Uterus (tissue), 2 donors: ENCODE results near the gene CARD11.

ENCODE experiments used
- CTCF ChIP-seq, 4 experiments: fragments of 200-600 bp in 2 of 4; fragments of 450-650 bp in 2 of 4; sonication (generic) in 2 of 4; IDR thresholded peaks; one replicate each; pipeline ENCODE4 v1.5.1; 2016 to 2019; ENCODE audit warnings: antibody characterized with exemption in 4 of 4, mild to moderate bottlenecking in 2 of 4, moderate library complexity in 1 of 4
- POLR2A ChIP-seq, 2 donors: fragments of 450-650 bp; IDR thresholded peaks; one replicate each; pipeline ENCODE4 v1.6.1; 2016; ENCODE audit warnings: antibody characterized with exemption in 2 of 2, mild to moderate bottlenecking in 1 of 2, moderate library complexity in 1 of 2

GRCh38 chr7:2911466-2911865 lies 132.2 kb downstream of the CARD11 start:
- TF ChIP-seq CTCF (IDR thresholded peaks at IDR 0.05) = no peak
- TF ChIP-seq POLR2A (IDR thresholded peaks at IDR 0.05) = no peak
